ENCODE results near the gene BTC. TPM values are rescaled to one million over a fixed set of nuclear protein-coding genes. Genes with fewer than 3 reads are reported as not detected.

The BTC gene
- polyA plus RNA-seq, 1 donor from 2014 or later, result not detected

GRCh38 chr4:74764119-74764518 lies 30.2 kb downstream of the BTC start:
- Histone ChIP-seq H3K27ac (ENCODE audit: low read length) (no peak overlapping the region), H3F3A (ENCODE audit: insufficient read depth, low read length, poor library complexity, severe bottlenecking) (no peaks in the 10 kb centered on the region), H4K20me1 (ENCODE audit: insufficient read depth) (no peaks in the 10 kb centered on the region), H3K27me3 (ENCODE audit: insufficient read depth, low read depth, low read length) (no peaks in the 10 kb centered on the region), H3K36me3 (ENCODE audit: insufficient read depth, low read length) (no peaks in the 10 kb centered on the region), H3K4me2 (ENCODE audit: low read length) (no peak overlapping the region), H3K79me2 (replicated peaks; ENCODE audit: insufficient read depth, low read length) (no peaks in the 10 kb centered on the region), H2AFZ (ENCODE audit: low read depth, low read length) (no peak overlapping the region), H3K4me3 (ENCODE audit: low read length) (no peak overlapping the region), H3K9ac (ENCODE audit: low read length) (no peak overlapping the region), H3K9me3 (ENCODE audit: low read length) (no peaks in the 10 kb centered on the region), H3K9me2 (ENCODE audit: insufficient read depth, low read length) (no peaks in the 10 kb centered on the region)
- no peak for TF ChIP-seq EZH2 (IDR thresholded peaks at IDR 0.05; ENCODE audit: borderline replicate concordance, insufficient read depth, low read length, poor library complexity, severe bottlenecking)
- no peak for TF ChIP-seq RAD21 (conservative IDR thresholded peaks at IDR 0.05)
- TF ChIP-seq CTCF (IDR thresholded peaks at IDR 0.05; ENCODE audit: poor library complexity, severe bottlenecking), result no peak
- no peak for TF ChIP-seq POLR2AphosphoS5 (IDR thresholded peaks at IDR 0.05)

- Histone ChIP-seq H3K27ac (ENCODE audit: low read length) (no peak overlapping the region), H3F3A (ENCODE audit: insufficient read depth, low read length, poor library complexity, severe bottlenecking) (no peaks in the 10 kb centered on the region), H3K4me2 (ENCODE audit: low read length) (no peak overlapping the region), H3K9ac (ENCODE audit: low read length) (no peak overlapping the region), H3K9me3 (ENCODE audit: low read length) (no peaks in the 10 kb centered on the region), H3K36me3 (ENCODE audit: insufficient read depth, low read length) (no peaks in the 10 kb centered on the region), H2AFZ (ENCODE audit: low read depth, low read length) (no peak overlapping the region), H3K27me3 (ENCODE audit: insufficient read depth, low read depth, low read length) (no peaks in the 10 kb centered on the region), H3K79me2 (replicated peaks; ENCODE audit: insufficient read depth, low read length) (no peaks in the 10 kb centered on the region), H4K20me1 (ENCODE audit: insufficient read depth) (no peaks in the 10 kb centered on the region), H3K4me3 (ENCODE audit: low read length) (no peak overlapping the region), H3K9me2 (ENCODE audit: insufficient read depth, low read length) (no peaks in the 10 kb centered on the region)
- no peak for TF ChIP-seq EP300 (conservative IDR thresholded peaks at IDR 0.05; ENCODE audit: poor library complexity, severe bottlenecking)
- TF ChIP-seq REST (IDR thresholded peaks at IDR 0.05; ENCODE audit: borderline replicate concordance), result no peak
- TF ChIP-seq MXI1 (conservative IDR thresholded peaks at IDR 0.05; ENCODE audit: poor library complexity, severe bottlenecking), result no peak
- TF ChIP-seq CTCF (IDR thresholded peaks at IDR 0.05; ENCODE audit: poor library complexity, severe bottlenecking), result no peak
- TF ChIP-seq POLR2AphosphoS5 (IDR thresholded peaks at IDR 0.05), result no peak
- no peak for TF ChIP-seq TAF1 (IDR thresholded peaks at IDR 0.05; ENCODE audit: low read depth)
These were observed 35.7 kb downstream of the BTC start for GRCh38 chr4:74758551-74759145.

Measured in neural cell (in vitro differentiated cells).